Activated CD8-positive, alpha-beta memory T cell treated with anti-CD3 and anti-CD28 coated beads, Interleukin-2, amount 50 U/mL, for 48 hours (primary cell): Measurements from ENCODE around the gene SMIM36.
"Not testable (repeated sequence)": the region's sequence is repeated elsewhere in the genome, so short reads cannot be mapped to it uniquely, and the experiment has no call there.

ENCODE experiments used
- DNase-seq: peaks from one replicate; pipeline ENCODE4 v3.0.0-alpha.2; 2020

The SMIM36 gene

GRCh38 chr17:55453839-55454557 lies 57.3 kb downstream of the SMIM36 start:
- no peak for DNase-seq

DNA sequence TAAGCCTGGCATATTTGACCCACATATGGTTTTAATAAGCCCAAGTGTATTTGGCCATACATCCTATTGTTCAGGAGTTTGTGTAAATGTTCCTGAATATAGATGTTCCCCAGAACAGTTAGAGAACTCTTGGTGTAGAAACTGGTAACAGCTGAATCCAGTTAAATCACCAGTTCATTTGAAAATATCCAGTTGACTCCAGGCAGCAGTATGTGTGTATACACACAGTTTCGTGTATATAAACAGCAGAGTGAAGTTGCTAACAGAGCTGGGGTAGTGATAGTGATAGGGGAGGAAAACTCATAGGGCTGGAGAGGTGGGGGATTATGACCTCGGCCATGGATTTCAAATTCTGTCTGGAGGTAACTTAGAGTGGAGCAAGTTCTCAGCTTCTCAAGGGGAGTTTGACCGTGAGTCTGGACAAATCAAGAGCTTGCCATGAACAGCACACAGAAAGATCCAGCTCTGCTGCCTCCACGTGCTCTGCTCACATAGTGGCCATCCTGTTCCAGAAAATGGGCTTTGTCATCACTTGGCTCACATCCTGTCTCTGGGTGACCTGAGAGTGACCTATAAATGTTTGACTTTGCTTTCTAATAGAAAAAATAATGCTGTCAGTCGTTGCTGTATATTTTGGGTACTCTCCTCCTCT lies 59.0 kb downstream of the SMIM36 start:
- DNase-seq: no peak

DNA sequence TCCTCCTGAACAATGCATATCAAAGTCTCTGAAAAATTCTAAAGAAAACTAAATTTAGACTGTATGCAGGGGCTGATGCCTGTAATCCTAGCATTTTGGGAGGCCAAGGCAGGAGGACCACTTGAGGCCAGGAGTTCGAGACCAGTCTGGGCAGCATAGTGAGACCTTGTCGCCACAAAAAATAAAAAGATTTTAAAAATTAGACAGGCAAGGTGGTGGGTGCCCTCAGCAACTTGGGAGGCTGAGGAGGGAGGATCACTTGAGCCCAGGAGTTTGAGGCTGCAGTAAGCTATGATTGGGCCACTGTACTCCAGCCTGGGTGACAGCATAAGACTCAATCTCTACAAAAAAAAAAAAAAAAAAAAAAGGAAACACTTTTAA lies 59.5 kb downstream of the SMIM36 start:
- no peak for DNase-seq

GRCh38 chr17:55451203-55451641 lies 60.0 kb downstream of the SMIM36 start:
- no peak for DNase-seq

DNA sequence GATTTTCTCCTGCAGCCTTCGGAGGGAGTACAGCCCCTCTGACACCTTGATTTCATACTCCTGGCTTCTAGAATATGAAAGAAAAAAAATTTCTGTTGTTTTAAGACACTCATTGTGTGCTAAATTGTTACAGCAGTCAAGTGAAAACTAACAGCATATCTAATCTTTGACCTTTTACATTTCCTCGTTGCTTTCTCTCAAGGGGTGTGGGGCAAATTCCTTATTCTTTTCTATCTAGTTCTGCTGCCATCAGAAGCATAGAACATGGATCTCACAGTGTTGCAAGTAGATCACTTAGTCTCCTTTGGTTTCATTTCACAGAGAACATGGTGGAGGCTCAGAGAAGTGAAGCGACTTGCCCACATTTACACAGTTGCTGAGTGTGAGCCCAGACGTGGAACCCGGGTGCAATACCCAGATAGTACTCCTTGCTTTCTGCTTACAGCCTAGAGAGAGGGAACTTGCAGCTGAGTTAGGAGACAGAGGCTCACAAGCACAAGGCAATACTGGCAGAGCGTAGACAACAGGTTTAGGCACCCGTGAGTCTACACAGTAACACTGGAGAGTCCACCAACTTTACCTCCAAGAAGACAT lies 60.9 kb downstream of the SMIM36 start:
- DNase-seq: no peak

DNA sequence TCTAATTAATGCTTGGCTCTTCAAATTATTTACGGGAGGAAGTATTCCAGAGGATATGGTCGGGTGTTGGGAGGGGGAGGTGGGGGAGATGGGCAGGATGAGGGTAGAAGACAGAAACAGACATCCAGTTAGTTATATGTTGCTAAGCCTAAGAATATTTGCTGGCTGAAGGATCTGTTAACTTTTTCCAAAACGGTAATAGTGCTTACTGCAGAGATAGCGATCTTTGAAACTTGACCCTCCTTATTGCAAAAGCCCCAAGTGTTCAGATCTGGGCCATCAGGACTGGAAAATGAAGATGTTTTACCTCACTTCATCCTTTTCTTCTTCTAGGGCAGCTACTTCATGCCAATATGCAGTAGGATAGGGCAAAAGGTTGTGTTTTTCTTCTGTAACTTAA lies 62.6 kb downstream of the SMIM36 start:
- no peak for DNase-seq

- DNase-seq: no peak
Observed at GRCh38 chr17:55446581-55447205, 64.6 kb downstream of the SMIM36 start.

- DNase-seq: not testable (repeated sequence)
Observed at GRCh38 chr17:55446004-55446403, 65.2 kb downstream of the SMIM36 start.

DNA sequence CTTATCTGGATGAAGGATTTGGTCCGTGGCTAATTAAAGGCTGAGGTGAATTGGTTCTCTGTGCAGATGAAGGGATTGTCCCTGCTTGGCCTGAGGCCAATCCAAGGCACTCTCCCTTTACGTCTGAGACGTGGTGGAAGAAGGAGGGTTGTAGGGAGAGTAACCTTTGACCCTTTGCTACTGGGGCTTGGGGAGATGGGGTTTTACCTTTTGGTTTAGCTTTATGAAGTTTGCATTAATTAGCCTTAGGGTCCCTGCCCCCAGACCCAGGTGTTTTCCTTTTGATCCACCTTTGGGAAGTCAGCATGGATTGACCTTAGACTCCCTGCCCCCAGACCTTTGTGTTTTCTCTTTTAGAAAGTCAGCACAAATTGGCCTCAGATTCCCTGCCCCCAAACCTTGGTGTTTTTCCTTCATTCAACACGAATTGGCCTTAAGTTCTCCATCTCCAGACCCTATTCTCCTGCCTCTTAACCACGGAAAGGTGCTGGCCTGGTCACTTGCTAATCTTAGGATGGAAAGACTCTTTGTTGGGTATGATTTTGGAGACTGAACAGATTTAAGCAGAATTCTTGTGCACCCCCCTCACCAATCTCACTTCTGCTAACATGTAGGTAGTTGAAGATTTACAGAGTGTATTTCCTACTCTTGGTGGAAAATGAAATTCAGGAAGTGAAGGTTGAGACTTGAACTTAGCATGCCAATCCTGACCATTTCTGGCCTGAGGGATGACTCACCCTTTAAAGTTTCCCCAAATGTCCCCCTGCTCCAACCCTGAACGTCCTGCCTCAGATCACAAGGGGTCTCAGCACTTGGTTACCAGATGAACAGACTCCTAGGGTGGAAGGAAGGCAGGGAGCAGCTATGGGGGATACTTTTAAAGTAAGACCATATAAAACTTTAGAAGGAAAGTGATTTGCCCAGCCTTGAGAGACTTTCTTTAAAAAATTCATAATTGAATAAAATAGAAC lies 66.5 kb downstream of the SMIM36 start:
- DNase-seq: no peak

DNA sequence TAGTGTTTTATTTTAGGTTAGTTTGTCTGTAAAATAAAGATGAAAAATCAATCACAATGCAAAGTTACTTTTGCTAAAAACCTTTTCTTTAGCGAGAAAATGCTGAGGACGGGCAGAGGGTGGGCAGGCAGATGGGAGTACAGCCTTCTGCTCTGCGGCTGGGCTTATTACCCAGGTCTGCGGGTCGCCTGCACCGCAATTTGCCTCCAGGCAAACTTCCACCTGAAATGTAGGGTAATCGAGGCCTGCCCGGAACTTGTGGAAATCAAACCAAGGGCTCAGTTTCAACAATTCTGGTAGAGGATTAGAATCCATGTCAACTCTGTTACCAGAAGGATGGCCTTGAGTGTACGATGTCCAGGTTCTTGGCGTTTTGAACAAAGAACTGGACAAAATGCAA lies 67.3 kb downstream of the SMIM36 start:
- DNase-seq: no peak

DNA sequence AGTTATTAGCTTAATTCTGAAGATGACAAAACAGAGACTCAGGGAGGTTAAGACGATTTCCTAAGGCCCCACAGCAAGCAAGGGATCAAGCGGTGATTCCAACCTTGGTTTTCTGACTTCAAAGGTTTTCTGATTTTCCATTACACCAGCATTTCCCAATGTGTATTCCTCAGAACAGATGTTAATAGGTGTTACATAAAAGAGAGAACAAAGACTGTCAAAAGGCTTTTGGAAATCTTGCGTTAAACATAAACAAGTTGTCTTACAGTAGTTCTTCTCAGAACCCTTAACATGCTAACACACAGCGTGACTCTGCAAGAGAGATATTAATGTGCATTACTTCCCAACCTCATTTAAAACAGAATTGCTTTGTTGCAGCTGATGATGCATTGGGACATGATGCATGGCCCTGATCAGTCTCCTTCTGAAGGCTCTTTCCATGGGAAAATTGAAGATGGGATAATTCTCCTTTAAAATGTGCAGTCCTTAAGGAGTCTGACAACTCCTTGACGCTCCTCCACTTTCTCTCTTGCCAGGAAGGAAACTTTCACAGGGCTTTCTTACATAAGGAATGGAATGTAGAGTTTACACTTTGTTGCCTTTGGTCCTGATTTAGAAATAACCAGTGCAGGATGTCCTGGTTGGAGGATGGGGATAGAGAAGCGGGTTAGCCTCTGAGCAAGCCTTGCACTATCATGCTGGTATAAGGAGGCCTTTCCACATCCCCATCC lies 68.1 kb downstream of the SMIM36 start:
- DNase-seq: no peak

DNA sequence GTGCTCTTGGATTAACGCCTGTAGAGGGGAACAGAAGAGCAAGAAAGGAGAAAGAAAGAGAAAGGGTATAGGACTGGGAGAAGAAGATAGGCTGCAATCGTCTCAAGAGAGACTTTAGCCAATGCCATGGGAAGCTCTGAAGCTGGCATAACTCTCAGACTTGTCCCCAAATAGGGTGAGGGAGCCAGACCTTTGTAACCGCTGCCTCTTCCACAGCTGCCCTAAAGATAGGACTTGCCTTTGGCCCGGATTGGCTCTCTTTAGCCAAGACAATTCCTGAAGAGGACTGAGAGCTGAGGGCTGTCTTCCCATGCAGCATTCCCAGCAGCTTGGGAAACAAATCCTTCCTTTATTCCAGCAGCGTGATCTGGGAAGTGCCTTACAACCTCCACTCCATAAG lies 68.8 kb downstream of the SMIM36 start:
- DNase-seq: no peak

GRCh38 chr17:55441544-55441943 lies 69.7 kb downstream of the SMIM36 start:
- DNase-seq: no peak

DNA sequence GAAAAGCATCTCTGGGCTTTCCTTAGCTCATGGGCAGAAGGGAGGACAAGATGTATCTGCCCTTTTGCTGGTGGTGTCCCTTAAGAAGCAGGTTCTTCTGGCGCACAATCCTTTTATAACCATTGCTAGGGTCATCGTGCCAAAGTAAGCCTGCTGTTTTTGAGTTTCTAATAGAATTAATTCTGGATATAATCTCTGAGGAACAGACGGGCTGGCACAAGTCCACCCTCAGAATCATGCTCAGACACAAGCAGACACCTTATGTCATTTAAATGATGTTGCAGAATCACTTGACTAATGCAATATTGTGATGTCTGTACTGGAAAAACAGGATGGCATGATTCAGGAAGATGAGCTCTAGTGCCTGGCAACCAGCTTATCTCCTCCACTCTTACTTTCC lies 70.9 kb downstream of the SMIM36 start:
- DNase-seq: no peak

DNA sequence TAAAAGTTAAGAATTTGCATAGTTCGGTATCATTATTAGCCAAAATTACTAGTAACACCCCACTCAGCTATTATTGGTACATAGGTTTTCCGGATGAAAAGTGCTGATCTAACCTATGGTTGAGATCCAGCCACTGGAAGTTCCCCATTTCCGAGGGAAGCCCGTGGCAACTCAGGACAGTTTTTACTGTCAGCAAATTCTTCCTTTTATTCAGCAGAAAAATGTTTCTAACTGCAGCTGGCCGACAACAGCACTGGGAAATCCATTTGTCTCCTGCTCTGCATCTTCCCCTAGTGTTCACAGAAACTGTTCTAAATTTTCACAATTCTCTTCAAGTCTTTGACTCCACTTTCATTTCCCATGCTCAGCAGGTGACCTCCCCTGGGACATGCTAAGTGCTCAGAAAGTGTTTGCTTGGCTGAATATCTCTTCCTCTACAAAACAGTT lies 74.1 kb downstream of the SMIM36 start:
- DNase-seq: no peak

- no peak for DNase-seq
Observed at GRCh38 chr17:55436224-55437158, 74.8 kb downstream of the SMIM36 start.

GRCh38 chr17:55435408-55435807 lies 75.8 kb downstream of the SMIM36 start:
- DNase-seq: no peak

DNA sequence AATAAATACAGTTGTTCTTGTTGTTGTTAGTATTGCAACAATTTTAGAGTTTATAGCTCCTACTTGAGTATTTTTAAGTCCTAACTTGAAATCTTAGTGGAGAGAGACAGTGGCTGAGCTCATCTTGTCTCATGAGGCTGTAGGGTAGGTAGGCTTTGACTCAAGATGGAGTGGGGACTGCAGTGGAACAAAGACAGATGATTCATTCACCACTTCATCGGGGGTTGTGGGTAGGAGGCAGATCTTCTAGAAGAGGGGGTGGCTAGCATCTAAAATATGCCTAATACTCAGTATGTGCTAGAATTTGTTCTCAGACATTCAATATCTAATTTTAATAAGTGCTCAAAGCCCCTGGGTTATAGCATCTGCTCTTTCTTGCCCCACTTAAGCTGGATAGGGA lies 76.5 kb downstream of the SMIM36 start:
- DNase-seq: no peak

DNA sequence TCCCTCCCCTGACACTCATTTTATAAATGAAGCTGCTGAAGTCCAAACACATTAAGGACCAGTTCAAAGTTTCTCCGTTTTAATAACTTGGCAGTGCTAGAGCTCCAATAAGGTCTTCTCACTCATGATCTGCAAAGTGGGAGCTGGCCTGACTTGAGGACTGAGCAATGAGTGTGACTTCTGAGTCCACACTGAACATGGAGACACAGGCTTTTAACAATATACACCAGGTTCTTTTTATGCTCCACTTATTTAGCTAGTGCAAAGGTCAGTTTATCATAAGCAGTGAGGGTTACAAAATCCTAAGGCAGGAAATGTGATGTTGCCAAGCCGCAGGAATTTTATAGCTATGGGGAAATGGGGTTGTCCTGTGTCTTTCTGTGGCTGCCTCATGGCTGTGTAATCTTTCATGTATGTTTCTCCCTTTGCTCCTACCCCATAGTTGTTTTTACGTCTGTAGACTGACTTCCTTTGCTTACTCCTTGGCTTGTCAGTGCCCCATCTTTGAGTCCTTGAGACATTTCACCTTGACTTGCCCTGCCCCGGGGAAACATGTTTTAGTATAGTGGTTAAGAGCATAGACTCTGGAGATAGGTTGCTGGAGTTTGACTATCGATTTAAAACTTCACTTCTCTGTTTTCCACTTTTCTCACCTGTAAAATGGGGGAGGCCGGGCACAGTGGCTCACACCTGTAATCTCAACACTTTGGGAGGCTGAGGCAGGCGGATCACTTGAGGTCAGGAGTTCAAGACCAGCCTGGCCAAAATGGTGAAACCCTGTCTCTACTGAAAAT lies 77.4 kb downstream of the SMIM36 start:
- no peak for DNase-seq
